NCI-H524 treated with DMSO at 0.1 percent for 48 hours (cell line): ENCODE data around the gene GPC3.
"Not testable (repeated sequence)": the region's sequence is repeated elsewhere in the genome, so short reads cannot be mapped to it uniquely, and the experiment has no call there.

ENCODE experiments used
- DNase-seq: peaks from one replicate; lab custom pipeline; 2025; lab: John Stamatoyannopoulos, UW

Gene GPC3

DNA sequence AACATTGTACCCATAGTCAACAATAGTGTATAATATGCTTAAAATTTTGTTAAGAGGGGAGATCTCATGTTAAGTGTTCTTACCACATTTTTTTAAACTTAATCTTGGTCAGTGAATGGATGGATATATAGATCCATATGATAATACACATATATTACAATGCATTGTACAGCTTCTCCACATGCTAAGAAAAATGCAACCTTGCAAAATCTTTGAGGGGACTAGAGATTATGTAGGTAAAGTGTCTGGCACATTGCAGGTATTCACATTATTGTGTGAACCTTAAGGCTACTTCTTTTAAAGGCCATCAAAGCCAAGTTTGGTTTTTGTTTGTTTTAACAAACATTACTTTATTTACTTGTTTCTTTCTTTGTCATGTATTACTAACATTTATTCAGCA is 10.4 kb upstream of the GPC3 start:
- no peak for DNase-seq

DNA sequence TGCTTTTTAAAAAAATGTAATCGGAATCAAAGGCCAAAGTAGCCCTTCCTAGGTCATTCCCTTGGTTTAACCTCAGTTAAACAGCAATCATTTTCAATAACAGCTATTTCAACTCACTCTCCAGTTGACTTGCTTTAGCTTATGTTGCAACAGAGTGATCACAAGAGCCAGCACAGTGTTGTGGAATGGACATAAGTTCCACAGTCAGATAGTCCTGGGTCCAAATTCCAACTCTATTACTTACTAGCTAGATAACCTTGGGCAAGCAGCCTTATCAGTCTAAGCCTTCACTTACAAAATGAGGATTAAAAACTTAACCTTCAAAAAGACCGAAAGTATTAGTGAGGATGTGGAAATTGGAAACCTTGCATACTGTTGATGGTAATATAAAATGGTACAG is 9.2 kb upstream of the GPC3 start:
- no peak for DNase-seq

DNA sequence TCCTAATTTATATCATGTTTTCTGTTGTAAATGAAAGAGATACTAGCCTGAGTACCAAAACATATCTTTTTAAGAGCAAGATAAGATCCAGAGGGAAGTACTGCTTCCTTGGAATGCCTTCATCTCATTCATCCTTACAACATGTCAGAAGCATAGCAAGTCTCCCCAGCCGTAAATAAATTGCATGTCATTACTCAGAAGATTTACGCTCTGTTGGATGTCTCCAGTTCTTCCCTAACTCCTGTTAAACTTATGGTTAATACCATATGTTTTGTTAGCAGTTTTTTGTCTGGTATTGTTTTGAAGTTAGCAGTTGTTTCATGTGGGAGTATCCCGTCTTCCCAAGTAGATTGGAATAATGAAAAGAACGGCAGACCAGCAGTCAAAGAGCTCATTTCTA is 7.5 kb upstream of the GPC3 start:
- no peak for DNase-seq

DNA sequence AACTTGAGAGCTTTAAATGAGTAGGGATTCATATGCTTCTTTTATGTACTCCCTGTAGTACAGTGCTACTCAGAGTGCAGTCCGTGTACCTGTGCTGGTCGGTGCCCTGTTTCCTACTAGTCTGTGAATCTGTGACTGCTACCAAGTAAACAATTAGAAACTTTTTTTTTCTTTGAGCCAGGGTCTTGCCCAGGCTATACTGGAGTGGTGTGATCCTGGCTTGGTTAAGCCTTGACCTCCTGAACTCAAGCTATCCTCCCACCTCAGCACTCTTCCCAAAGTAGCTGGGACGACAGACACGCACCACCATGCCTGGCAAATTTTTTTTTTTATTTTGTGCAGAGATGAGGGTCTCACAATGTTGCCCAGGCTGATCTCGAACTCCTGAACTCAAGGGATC is 6.4 kb upstream of the GPC3 start:
- no peak for DNase-seq

DNA sequence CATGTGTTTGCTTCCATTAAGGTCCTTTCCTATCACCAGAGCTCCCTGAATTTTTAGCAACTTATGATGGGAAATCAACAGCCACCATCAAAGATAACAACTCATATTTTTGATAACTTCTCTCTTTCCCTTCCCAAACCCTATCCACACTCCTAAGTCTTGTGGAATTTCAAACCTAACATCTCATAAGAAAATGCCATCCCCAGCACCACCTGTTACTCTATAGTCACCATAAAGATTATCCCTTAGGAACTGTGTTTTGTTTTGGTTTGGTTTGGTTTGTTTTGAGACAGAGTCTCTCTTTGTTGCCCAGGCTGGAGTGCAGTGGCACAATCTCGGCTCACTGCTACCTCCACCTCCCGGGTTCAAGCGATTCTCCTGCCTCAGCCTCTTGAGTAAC is 5.7 kb upstream of the GPC3 start:
- not testable (repeated sequence) for DNase-seq

DNA sequence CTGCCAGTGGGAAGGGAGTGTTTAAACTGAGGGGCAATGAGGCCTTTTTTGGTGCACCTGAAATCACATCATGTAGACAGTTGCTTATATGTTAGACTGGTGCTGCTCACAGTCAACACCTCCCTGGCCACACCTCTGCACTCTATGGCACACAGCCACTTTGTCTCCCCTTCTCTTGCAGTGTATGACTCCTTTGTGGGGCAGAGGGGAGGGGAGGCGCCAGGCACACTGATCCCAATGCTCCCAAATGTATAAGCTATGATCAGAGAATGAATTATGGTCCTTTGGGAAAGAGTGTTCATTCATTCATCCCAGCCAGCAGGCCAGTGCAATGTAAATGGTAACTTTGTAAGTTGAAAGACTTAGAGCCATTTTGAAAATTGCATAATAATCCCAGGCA is 4.6 kb upstream of the GPC3 start:
- DNase-seq: no peak

DNA sequence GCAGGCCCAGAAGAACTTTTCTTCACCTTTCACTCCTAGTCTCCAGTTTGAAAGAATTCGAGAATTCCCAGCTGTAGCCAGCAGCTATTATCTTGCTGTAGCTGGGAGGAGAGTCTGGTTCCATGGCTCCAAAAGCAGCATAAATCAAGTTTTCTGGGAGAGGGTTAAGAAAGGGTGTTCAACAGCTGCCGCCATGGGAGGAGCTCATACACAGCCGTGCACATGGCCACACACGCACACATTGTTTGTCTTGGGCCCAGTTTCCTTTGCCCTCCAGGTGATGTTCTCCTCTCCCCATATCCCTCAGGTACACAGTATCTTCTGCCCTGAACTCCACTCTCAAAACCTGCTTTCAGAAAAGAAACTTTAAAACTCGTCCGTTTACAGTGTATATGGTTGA is 4.1 kb upstream of the GPC3 start:
- DNase-seq: no peak

DNA sequence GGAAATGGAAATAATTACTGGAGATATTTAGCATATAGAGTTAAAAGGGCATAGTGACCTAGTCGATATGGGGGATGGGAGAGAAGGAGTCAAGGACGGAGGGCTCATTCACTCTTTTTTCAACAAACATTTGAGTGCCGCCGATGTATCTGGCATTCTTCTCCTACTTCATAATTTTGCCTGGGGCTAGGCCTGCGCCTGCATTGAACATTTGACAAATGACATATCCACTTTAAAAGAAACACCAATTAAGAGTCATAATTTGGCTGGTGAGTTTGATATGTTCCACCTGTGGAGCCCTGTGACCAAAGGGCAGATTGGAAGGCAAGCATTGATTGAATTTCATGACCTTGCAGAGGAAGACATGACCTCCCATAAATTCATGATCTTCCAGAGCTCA is 2.6 kb upstream of the GPC3 start:
- DNase-seq: no peak

DNA sequence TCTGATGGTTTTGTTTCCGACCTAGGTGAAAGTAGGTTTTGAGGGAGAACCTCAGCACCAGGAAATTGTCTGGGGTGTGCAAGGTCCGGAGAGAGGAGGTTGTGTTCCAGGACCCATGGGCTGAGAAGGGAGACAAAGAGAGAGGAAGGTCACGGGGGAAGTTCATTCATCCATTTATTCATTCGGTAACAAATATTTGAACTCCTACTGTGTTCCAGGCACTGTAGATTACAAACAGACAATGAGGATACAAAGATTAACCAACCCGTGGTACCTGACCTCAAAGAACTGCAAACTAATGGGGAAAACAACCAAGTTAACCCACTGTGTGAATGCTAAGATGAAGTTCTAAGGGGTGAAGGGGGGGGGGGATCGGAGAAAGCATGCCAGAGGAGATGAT is 1.8 kb upstream of the GPC3 start:
- no peak for DNase-seq

DNA sequence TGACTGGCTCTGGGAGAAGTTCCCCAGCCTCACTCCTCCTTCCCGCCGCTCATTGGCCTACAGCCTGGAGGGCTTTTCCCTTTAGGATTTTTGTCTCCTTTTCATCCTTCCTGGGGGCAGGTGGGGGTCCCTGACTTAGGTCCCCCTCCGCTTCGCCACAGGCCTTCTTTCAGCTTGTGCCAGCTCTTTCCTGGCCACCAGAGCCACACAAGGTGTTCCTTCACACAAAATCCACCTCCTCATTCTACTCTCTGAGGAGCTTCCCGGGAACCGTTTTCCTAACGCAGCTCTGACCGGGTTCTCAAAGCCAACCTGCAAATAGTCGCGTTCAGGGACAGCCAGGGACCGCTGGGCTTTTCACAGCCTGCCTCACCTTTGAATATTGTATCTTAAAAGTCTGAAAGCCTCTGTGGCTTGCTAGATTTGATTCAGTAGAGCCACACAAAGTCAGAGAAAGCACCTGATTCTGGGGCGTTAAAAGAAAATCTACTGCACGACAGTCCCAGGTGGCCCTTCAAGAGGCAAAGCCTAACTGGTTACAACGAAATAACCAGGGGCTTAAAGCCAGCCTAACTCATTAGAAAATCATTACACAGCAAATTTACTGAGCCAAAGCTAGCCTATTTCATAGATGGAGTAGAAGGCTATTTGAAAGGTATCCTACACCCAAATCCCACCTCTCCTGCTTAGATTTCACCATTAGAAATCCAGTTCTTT is 731 bp upstream of the GPC3 start:
- no peak for DNase-seq

DNA sequence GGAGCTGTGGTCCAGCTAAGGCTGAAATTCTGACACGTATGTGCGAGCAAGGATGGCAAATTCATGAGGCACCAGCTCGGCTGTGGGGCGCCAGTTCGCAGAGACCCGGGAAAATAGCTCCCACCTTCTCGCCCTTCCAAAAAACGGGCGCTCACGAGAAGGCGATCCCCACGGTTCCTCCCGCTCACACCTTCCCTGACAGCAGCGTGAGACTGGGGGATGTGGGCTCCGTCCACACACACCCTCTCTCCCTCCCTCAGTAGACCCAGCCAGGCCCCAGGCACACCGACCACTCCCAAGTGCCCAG is 584 bp downstream of the GPC3 start:
- DNase-seq: no peak

DNA sequence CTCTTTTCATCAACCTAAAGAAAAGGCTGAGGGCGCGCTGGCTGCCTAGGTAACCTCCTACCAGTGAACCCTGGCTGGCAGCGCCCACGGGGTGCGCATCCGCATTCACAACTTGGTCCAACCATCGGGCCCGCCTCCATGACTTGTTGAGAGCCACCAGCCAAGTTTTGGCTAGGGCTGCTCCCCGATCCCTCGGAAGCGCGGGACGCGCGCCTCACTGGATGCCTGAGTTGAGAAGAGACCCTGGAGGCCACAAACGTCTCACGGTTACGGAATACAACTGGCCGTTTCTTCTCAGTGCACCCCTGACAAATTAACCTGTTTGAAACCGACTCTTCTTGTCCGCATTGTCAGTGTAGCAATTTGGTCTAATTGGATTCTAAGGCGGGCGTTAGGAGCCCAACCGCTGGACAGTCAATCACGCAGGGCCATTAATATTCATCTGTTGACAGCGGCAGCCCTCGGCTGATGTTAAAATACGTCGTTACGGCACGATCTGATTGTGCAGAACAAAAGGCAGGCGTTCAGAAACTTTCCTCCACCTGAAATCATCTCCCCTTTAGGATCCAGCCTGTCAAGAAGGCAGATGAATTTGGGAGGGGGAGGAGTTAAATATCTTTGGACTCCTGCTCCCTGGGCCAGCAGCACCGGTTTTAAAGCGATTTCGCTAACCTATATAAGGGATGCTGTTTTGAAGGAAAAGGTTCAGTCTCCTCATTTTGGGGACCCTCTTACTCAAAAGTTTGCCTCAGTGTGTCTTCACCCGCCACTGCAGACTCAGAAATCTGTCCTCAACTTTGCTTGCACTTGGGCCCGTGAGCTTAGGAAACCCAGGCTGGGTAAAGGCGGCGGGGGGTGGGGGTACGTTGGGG is 1.2 kb downstream of the GPC3 start:
- DNase-seq: no peak

DNA sequence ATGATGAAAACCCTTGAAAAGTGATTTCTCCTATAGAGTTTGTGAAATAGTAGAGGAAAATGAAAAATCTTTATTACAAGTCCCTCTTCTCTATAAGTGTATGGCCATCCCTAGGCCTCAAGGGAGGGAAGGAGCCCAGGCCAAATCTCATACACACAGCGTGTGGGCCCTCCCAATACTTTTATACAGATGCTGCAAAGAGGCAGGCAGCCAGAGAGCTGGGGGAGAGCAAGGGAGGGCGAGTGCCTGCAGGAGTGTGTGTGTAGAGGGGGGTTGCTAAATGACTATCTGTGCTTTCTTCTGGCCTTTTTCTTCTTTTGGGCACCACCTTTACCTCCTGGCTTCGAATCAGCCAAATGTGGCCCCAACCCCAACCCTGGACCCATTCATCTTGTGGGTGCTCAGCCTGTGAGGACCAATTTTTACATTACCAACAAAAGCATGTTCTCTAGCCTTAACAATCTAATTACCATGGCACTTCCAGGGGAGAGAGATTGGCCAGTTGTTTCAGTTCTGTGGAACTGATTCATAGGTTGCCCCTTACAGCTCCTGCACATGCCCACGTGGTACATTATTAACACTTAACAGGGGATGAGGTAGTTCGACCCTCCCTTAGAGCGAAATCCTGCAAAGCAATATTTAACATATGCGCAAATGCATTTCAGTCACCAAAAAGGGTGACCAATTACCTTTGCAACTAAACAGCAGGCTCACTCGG is 2.0 kb downstream of the GPC3 start:
- no peak for DNase-seq

DNA sequence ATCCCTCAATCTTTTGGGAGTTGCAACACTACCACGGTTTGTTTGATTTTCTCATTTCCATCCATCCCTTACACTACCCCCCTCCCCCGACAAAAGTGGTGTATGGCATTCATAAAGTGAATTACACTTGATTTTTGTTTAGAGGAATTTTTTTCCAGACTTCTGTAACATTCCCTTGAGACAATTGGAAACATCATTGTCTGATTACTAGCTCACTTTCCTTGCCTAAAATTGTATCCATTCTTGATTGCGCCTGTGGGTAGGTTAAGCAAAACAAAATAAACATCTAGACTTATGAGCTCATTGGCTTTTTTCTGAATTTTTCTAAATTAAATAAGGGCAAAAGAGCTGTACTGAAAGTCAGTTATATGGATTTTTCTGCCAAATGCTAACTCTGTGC is 3.5 kb downstream of the GPC3 start:
- no peak for DNase-seq

DNA sequence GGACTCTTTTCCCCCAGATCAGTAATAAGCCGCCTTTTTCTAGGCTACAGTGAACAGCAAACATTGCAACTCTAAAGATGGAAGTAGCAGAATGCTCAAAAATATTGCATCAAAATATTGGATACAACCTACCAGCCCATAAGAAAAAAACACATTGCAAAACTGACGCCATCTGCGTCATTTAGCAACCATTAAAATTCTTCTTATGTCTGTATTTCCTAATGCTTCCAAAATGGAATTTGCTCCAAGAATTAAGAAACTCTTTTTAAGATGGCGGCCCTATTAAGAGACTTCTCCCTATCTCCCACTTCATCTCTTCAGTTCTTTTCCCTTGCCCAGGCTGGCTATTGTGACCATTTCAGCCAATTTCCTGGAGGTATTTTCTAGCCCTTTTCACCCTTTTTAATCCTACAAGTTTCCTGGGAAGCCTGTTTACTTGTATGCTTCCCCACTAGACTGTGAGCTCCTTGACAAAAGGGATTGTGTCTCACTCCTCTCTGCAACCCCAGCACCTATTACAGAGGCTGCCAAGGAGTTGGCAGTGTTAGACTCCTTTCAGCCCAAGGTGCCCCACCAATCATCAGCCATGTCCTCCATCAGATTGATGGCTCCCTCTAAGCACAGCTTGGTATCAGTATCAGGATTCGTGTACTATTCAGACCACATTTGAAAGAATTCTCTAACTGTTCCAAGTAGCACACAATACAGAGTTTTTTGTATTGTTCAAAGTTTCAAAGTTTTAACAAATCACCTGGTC is 4.4 kb downstream of the GPC3 start:
- no peak for DNase-seq

DNA sequence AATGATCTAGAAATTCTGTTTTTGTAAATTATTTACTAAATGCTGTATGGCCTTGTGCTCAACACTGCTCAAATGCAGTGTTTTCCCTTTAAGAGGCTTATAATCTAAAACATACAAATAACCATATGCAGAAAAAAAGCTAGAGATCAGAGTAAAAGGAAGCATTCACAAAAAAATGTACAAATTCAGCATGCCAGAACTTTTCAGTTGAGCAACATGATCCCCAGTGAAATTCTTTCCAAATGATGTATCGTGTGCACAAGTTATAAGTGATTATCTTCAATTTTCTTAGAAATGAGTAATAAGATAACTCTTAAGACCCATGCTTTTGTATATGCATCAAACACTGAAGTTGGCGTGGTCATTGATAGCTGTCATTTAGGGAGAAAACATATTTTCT is 5.0 kb downstream of the GPC3 start:
- DNase-seq: no peak

DNA sequence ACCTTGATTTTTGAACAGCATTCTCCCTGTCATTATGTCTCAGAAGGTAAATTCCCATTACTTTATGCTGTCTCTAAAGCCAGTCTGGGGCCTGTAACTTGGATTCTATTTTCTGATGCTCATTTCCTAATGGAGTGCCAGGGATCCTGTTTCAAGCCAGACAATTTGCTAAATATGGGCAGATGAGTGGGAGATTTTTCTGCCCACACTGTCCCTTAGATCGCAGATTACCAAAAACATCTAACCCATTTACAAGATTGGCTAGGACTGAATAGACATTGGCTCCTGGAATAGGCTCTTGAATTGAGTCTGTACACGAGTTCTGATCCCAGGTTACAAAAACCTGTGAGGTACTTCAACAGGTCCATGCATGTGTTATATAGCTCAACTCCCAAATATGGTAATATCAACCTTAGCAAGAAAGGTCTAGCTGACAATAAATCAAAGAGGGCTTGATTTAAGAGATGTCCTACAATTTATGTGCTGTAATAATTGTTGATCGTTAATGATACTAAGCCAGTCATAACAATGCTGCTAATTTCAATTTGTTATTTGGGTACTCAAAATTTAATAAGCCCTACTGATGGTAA is 5.7 kb downstream of the GPC3 start:
- no peak for DNase-seq

DNA sequence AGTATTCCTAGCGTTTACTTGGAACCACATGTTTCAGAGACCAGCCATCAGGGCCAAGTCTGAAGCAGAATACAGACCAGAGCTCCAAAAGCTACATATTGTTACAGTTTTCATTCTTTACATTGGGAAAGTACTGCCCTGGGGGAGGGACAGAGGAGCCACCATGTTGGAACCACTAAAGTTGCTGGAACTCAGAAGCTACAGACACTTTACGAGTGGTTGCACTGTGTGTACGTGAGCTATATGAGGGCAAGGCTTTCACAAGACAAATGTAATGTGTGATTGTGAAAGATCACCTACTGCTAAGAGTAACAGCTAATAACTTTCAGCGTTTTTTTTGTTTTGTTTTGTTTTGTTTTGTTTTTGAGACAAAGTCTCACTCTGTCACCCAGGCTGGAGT is 11.7 kb downstream of the GPC3 start:
- no peak for DNase-seq

DNA sequence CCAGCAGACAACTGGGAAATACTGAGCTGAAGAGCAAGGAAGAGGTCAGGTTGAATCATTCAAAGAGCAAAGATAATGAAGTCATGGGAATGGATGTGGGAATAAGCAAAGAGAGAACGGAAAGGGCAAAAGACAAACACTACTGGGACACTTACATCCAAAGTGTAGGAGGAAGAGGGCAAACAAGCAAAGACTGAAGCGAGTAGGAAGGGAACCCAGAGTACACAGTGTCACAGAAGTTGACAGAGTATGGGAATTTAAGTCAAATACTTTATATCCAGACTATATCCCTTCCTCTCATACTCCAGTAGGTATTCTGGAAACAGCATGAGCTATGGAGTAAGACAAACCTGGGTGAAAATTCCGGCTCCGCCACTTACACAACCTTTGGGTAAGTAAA is 12.5 kb downstream of the GPC3 start:
- no peak for DNase-seq

DNA sequence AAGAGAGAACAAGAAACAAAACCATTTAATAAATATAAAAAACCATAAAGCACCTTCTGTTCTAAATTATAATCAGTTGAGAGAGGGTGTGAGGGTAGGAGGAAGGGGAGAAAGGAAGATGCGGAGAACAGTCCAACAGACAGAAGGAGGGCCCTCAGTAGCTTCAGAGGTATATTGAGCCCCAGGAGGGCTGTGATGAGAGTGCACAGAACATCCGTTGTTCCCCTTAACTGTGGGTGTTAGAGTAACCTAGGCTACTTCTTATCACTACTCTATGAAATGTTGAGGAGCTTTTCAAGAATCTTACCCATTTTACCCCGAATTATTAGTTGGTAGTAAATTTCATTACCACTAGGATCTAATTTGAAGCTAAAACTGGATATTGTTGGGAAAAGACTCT is 13.8 kb downstream of the GPC3 start:
- DNase-seq: no peak

DNA sequence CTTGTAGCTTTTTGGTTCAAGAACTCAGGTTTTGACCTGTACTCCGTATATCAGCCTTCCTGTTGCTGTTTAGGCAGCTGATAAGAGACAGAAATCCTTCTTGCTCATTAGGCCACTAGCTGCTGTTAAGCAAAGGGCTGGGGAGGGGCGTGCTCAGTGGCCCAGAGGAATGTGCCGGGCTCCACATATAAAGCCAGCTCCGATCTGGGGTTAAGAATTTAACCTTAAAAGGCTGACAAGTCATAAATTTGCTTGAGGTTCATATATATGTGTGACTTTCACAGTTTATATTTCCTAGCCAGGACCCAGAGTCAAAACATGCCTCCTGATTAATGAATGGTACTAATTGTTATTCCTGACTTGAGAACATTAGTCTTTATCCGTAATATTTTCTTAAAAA is 15.3 kb downstream of the GPC3 start:
- no peak for DNase-seq

DNA sequence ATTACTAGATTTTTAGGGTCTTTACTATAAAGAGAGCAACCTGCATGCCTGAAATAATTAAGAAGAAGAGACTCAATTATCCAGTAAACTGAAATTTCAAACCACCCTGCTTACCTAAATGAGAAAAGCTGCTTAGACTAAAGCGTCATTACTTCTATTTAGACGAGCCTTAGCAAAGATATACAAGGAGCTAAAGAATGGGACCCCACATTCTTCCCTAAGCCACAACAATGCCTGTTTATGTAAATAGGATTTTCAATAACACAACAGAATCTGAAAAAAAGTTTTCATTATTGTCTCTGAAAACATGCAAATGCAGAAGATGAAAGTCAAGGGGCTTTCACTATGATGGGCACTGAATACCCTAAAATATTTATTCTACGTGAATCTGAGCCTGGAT is 16.2 kb downstream of the GPC3 start:
- no peak for DNase-seq
